GM19193 (cell line): Measurements from ENCODE around the gene BAX.

Experiments used
- POLR2A ChIP-seq: IDR thresholded peaks from 4 replicates; pipeline ENCODE4 v1.6.1; 2011; ENCODE audit not compliant: insufficient read depth, insufficient read length; ENCODE audit errors: extremely low read depth

The BAX gene

GRCh38 chr19:48965806-48966540 lies 11.3 kb downstream of the BAX start:
- TF ChIP-seq POLR2A, result no peak

GRCh38 chr19:48966541-48967345 lies 12.1 kb downstream of the BAX start:
- peak; percentile 15 for TF ChIP-seq POLR2A

- peak; percentile 57 for TF ChIP-seq POLR2A
Observed at GRCh38 chr19:48967346-48968178, 12.9 kb downstream of the BAX start.

GRCh38 chr19:48968179-48968661 lies 13.5 kb downstream of the BAX start:
- TF ChIP-seq POLR2A, result no peak

GRCh38 chr19:48968813-48969218 lies 14.1 kb downstream of the BAX start:
- no peak for TF ChIP-seq POLR2A

- no peak for TF ChIP-seq POLR2A
Observed at GRCh38 chr19:48969276-48970138, 14.8 kb downstream of the BAX start.

- TF ChIP-seq POLR2A, result no peak
Observed at GRCh38 chr19:48970139-48970766, 15.6 kb downstream of the BAX start.

- no peak for TF ChIP-seq POLR2A
Observed at GRCh38 chr19:48970923-48971395, 16.3 kb downstream of the BAX start.

- no peak for TF ChIP-seq POLR2A
Observed at GRCh38 chr19:48975947-48976847, 21.5 kb downstream of the BAX start.

- no peak for TF ChIP-seq POLR2A
Observed at GRCh38 chr19:48977061-48977460, 22.4 kb downstream of the BAX start.

GRCh38 chr19:48982280-48982679 lies 27.6 kb downstream of the BAX start:
- TF ChIP-seq POLR2A, result no peak

- TF ChIP-seq POLR2A, result no peak
Observed at GRCh38 chr19:48985711-48986110, 31.0 kb downstream of the BAX start.

GRCh38 chr19:48986211-48986610 lies 31.5 kb downstream of the BAX start:
- no peak for TF ChIP-seq POLR2A
